Trophoblast cell (in vitro differentiated cells and primary cell): ENCODE data around the gene OLIG2.

Source experiments
- DNase-seq, 2 donors: peaks; one replicate each; pipeline ENCODE4 v3.0.0-alpha.2; 2016
- H2AFZ ChIP-seq: 2 replicates; pipeline ENCODE4 v1.6.1; 2013; ENCODE audit warnings: low read length, moderate library complexity, mild to moderate bottlenecking; ENCODE audit not compliant: insufficient read depth, poor library complexity
- H2AK5ac ChIP-seq: 2 replicates; pipeline ENCODE4 v1.6.1; 2013; ENCODE audit warnings: mild to moderate bottlenecking, low read length
- H2BK120ac ChIP-seq: 2 replicates; pipeline ENCODE4 v1.6.1; 2013; ENCODE audit warnings: low read length, mild to moderate bottlenecking, moderate library complexity; ENCODE audit not compliant: insufficient read depth, poor library complexity
- H2BK12ac ChIP-seq: 2 replicates; pipeline ENCODE4 v1.6.1; 2013; ENCODE audit warnings: mild to moderate bottlenecking, low read length, moderate library complexity
- H2BK5ac ChIP-seq: 2 replicates; pipeline ENCODE4 v1.6.1; 2013; ENCODE audit warnings: low read length, low read depth, moderate library complexity, mild to moderate bottlenecking; ENCODE audit not compliant: poor library complexity
- H3K14ac ChIP-seq: 2 replicates; pipeline ENCODE4 v1.6.1; 2013; ENCODE audit warnings: mild to moderate bottlenecking, low read length
- H3K18ac ChIP-seq: 2 replicates; pipeline ENCODE4 v1.6.1; 2013; ENCODE audit warnings: mild to moderate bottlenecking, low read length
- H3K23ac ChIP-seq: 2 replicates; pipeline ENCODE4 v1.6.1; 2013; ENCODE audit warnings: low read length
- H3K27ac ChIP-seq: 2 replicates; pipeline ENCODE4 v1.5.1; 2013; ENCODE audit warnings: low read depth, mild to moderate bottlenecking, inconsistent platforms, low read length, moderate library complexity
- H3K27me3 ChIP-seq: 2 replicates; pipeline ENCODE4 v1.6.1; 2013; ENCODE audit warnings: inconsistent platforms, mild to moderate bottlenecking, low read length, moderate library complexity; ENCODE audit not compliant: insufficient read depth
- H3K36me3 ChIP-seq, 2 experiments: 1 replicate in 1 of 2; 2 replicates in 1 of 2; pipeline ENCODE4 v1.6.1; 2013; ENCODE audit warnings: low read length in 2 of 2, mild to moderate bottlenecking in 2 of 2, moderate library complexity in 1 of 2; ENCODE audit not compliant: insufficient read depth in 2 of 2, control insufficient read depth in 1 of 2
- H3K4ac ChIP-seq: 2 replicates; pipeline ENCODE4 v1.6.1; 2013; ENCODE audit warnings: low read depth, mild to moderate bottlenecking, low read length, moderate library complexity
- H3K4me1 ChIP-seq, 2 experiments: 1 replicate in 1 of 2; 2 replicates in 1 of 2; pipeline ENCODE4 v1.6.1; 2013; ENCODE audit warnings: low read length in 2 of 2, mild to moderate bottlenecking in 2 of 2, moderate library complexity in 1 of 2; ENCODE audit not compliant: insufficient read depth in 2 of 2, control insufficient read depth in 1 of 2
- H3K4me2 ChIP-seq: 2 replicates; pipeline ENCODE4 v1.6.1; 2013; ENCODE audit warnings: inconsistent platforms, mild to moderate bottlenecking, low read length, moderate library complexity
- H3K4me3 ChIP-seq: 2 replicates; pipeline ENCODE4 v1.5.1; 2013; ENCODE audit warnings: mild to moderate bottlenecking, low read depth, low read length, inconsistent platforms
- H3K79me1 ChIP-seq: one replicate; pipeline ENCODE4 v1.6.1; 2013; ENCODE audit warnings: low read length
- H3K79me2 ChIP-seq: 2 replicates; pipeline ENCODE4 v1.6.1; 2013; ENCODE audit warnings: low read length, mild to moderate bottlenecking; ENCODE audit not compliant: control insufficient read depth, insufficient read depth, poor library complexity
- H3K9ac ChIP-seq: 2 replicates; pipeline ENCODE4 v1.6.1; 2013; ENCODE audit warnings: mild to moderate bottlenecking, low read length
- H3K9me3 ChIP-seq: 2 replicates; pipeline ENCODE4 v1.6.1; 2013; ENCODE audit warnings: low read depth, mild to moderate bottlenecking, control low read depth, inconsistent platforms, low read length; ENCODE audit not compliant: insufficient read depth
- H4K12ac ChIP-seq: 2 replicates; pipeline ENCODE4 v1.6.1; 2013; ENCODE audit warnings: low read depth, mild to moderate bottlenecking, low read length, moderate library complexity
- H4K8ac ChIP-seq: 2 replicates; pipeline ENCODE4 v1.6.1; 2013; ENCODE audit warnings: low read depth, mild to moderate bottlenecking, low read length, moderate library complexity
- H4K91ac ChIP-seq: one replicate; pipeline ENCODE4 v1.6.1; 2013; ENCODE audit warnings: low read depth, mild to moderate bottlenecking, low read length, moderate library complexity
- WGBS: extraction: QIAGEN DNeasy Blood & Tissue Kit; methylation state at CpG from one replicate; pipeline ENCODE4 v1.1.7; 2013; ENCODE audit warnings: missing lambda C conversion rate; ENCODE audit not compliant: insufficient read length, insufficient coverage; ENCODE audit errors: extremely low coverage; 5-methylcytosine and 5-hydroxymethylcytosine counted together

The OLIG2 gene

GRCh38 chr21:33030633-33031032 lies 4.9 kb downstream of the OLIG2 start:
- no CpG with 5 or more reads among the region's 6 CpGs for WGBS
- Histone ChIP-seq H2BK5ac (no peak overlapping the region), H3K9ac (no peak overlapping the region)

GRCh38 chr21:33031152-33031911 lies 5.6 kb downstream of the OLIG2 start:
- Histone ChIP-seq H3K4me1 (no peaks in the 10 kb centered on the region), H4K12ac (no peak overlapping the region), H2BK120ac (no peak overlapping the region), H2BK12ac (no peak overlapping the region), H4K91ac (no peak overlapping the region), H3K27ac (no peak overlapping the region), H3K9me3 (peaks cover 12% of the 10 kb centered on the region), H3K9ac (no peak overlapping the region), H2AFZ (no peak overlapping the region), H3K36me3 (no peaks in the 10 kb centered on the region), H3K79me2 (no peaks in the 10 kb centered on the region), H3K27me3 (peaks cover 83% of the 10 kb centered on the region), H3K14ac (no peak overlapping the region), H3K18ac (no peak overlapping the region), H2AK5ac (no peak overlapping the region), H4K8ac (no peak overlapping the region), H3K79me1 (no peaks in the 10 kb centered on the region), H3K4me3 (no peak overlapping the region), H3K23ac (no peak overlapping the region), H3K4ac (no peak overlapping the region), H2BK5ac (no peak overlapping the region), H3K4me2 (no peak overlapping the region)
- no CpG with 5 or more reads among the region's 10 CpGs for WGBS
- no peak for DNase-seq

More at GRCh38 chr21:33030633-33031032, 4.9 kb downstream of the OLIG2 start:
- H3K23ac ChIP-seq, result no peak overlapping the region
- no peak overlapping the region for H2AFZ ChIP-seq
- no peak overlapping the region for H4K8ac ChIP-seq
- DNase-seq, result no peak
- no peak overlapping the region for H3K4me2 ChIP-seq
- no peaks in the 10 kb centered on the region for H3K36me3 ChIP-seq
- H2BK12ac ChIP-seq, result no peak overlapping the region
- H3K79me1 ChIP-seq, result no peaks in the 10 kb centered on the region
- no peak overlapping the region for H3K27ac ChIP-seq
- H3K4ac ChIP-seq, result no peak overlapping the region
- peaks cover 12% of the 10 kb centered on the region for H3K9me3 ChIP-seq
- no peak overlapping the region for H4K12ac ChIP-seq
- no peak overlapping the region for H2BK120ac ChIP-seq
- H3K4me1 ChIP-seq, result no peaks in the 10 kb centered on the region
- H3K4me3 ChIP-seq, result no peak overlapping the region
- peaks cover 90% of the 10 kb centered on the region for H3K27me3 ChIP-seq
- no peak overlapping the region for H3K18ac ChIP-seq
- no peak overlapping the region for H3K14ac ChIP-seq
- H2AK5ac ChIP-seq, result no peak overlapping the region
- H4K91ac ChIP-seq, result no peak overlapping the region
- H3K79me2 ChIP-seq, result no peaks in the 10 kb centered on the region

- DNase-seq, result no peak
- no peak overlapping the region for H3K14ac ChIP-seq
- H3K4me1 ChIP-seq, result no peaks in the 10 kb centered on the region
- H4K8ac ChIP-seq, result no peak overlapping the region
- no peak overlapping the region for H4K12ac ChIP-seq
- no peak overlapping the region for H3K9ac ChIP-seq
- no peak overlapping the region for H3K4me2 ChIP-seq
- no CpG with 5 or more reads among the region's 10 CpGs for WGBS
- H3K79me1 ChIP-seq, result no peaks in the 10 kb centered on the region
- H2AFZ ChIP-seq, result no peak overlapping the region
- no peak overlapping the region for H3K23ac ChIP-seq
- no peak overlapping the region for H2AK5ac ChIP-seq
- H3K36me3 ChIP-seq, result no peaks in the 10 kb centered on the region
- peak overlapping the region; percentile 39 for H3K4me3 ChIP-seq
- no peak overlapping the region for H3K27ac ChIP-seq
- peaks cover 71% of the 10 kb centered on the region for H3K27me3 ChIP-seq
- H2BK12ac ChIP-seq, result no peak overlapping the region
- no peak overlapping the region for H2BK120ac ChIP-seq
- H3K4ac ChIP-seq, result no peak overlapping the region
- peaks cover 7% of the 10 kb centered on the region for H3K9me3 ChIP-seq
- no peak overlapping the region for H3K18ac ChIP-seq
- no peaks in the 10 kb centered on the region for H3K79me2 ChIP-seq
- no peak overlapping the region for H2BK5ac ChIP-seq
- H4K91ac ChIP-seq, result no peak overlapping the region
Measured at GRCh38 chr21:33032434-33033047, 6.8 kb downstream of the OLIG2 start.

DNA sequence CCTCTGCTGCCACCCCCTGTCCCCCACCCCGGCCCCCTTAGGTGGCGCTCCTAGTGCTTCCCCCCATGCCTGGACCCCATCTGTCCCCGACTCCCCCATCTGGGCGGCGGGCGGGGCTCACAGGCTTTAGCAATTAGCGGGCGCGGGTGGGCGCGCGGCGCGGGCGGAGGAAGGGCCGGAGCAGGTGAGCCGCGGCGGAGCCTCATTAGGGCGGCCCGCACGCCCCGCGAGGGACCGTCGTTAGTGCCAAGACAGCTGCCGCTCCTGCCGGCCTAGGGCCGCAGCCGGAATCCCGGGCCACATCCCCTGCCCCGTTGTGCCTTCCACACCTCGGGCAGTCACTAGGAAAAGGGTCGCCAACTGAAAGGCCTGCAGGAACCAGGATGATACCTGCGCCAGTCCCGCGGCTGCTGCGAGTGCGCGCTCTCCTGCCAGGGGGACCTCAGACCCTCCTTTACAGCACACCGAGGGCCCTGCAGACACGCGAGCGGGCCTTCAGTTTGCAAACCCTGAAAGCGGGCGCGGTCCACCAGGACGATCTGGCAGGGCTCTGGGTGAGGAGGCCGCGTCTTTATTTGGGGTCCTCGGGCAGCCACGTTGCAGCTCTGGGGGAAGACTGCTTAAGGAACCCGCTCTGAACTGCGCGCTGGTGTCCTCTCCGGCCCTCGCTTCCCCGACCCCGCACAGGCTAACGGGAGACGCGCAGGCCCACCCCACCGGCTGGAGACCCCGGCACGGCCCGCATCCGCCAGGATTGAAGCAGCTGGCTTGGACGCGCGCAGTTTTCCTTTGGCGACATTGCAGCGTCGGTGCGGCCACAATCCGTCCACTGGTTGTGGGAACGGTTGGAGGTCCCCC lies 7.6 kb downstream of the OLIG2 start:
- Histone ChIP-seq H2AFZ (no peak overlapping the region), H3K23ac (no peak overlapping the region), H3K4me1 (no peaks in the 10 kb centered on the region), H2BK120ac (no peak overlapping the region), H3K9me3 (peaks cover 7% of the 10 kb centered on the region), H3K79me2 (no peaks in the 10 kb centered on the region), H3K14ac (no peak overlapping the region), H2BK5ac (no peak overlapping the region), H4K8ac (no peak overlapping the region), H3K79me1 (no peaks in the 10 kb centered on the region), H3K27ac (no peak overlapping the region), H3K36me3 (no peaks in the 10 kb centered on the region), H3K4me2 (no peak overlapping the region), H4K12ac (no peak overlapping the region), H3K9ac (no peak overlapping the region), H3K18ac (no peak overlapping the region), H2AK5ac (no peak overlapping the region), H4K91ac (no peak overlapping the region), H3K4ac (no peak overlapping the region), H3K4me3 (no peak overlapping the region), H2BK12ac (no peak overlapping the region), H3K27me3 (peaks cover 66% of the 10 kb centered on the region)
- WGBS, result no CpG with 5 or more reads among the region's 76 CpGs
- no peak for DNase-seq
